KOPT-K1 (cell line): ENCODE results near the gene MPDU1.

Experiments
- H3K27ac ChIP-seq: fragments of 200-600 bp; sonication (generic); 2 replicates; pipeline ENCODE4 v1.5.1; 2016; ENCODE audit warnings: antibody characterized with exemption, mild to moderate bottlenecking, low read depth, low read length; ENCODE audit not compliant: poor library complexity, severe bottlenecking
- H3K36me3 ChIP-seq: fragments of 200-600 bp; sonication (generic); 2 replicates; pipeline ENCODE4 v1.5.1; 2017; ENCODE audit warnings: antibody characterized with exemption, mild to moderate bottlenecking, low read length, moderate library complexity; ENCODE audit not compliant: insufficient read depth
- H3K9me3 ChIP-seq: fragments of 200-600 bp; sonication (generic); 2 replicates; pipeline ENCODE4 v1.5.1; 2017; ENCODE audit warnings: antibody characterized with exemption, low read length, mild to moderate bottlenecking; ENCODE audit not compliant: insufficient read depth, poor library complexity, severe bottlenecking

Gene MPDU1

GRCh38 chr17:7633093-7633492 lies 49.4 kb downstream of the MPDU1 start:
- no peaks in the 10 kb centered on the region for H3K9me3 ChIP-seq
- no peak overlapping the region for H3K27ac ChIP-seq
- no peaks in the 10 kb centered on the region for H3K36me3 ChIP-seq

GRCh38 chr17:7634384-7634783 lies 50.7 kb downstream of the MPDU1 start:
- H3K27ac ChIP-seq, result no peak overlapping the region
- H3K9me3 ChIP-seq, result no peaks in the 10 kb centered on the region

GRCh38 chr17:7636163-7636562 lies 52.5 kb downstream of the MPDU1 start:
- H3K36me3 ChIP-seq, result no peaks in the 10 kb centered on the region
- H3K27ac ChIP-seq, result no peak overlapping the region
- no peaks in the 10 kb centered on the region for H3K9me3 ChIP-seq

More at GRCh38 chr17:7634384-7634783, 50.7 kb downstream of the MPDU1 start:
- H3K36me3 ChIP-seq, result no peaks in the 10 kb centered on the region
